HG03280 (cell line): ENCODE results near the gene SERINC4.
A peak's percentile ranks its signal among the peaks of the same experiment; 100 is the strongest.
"Not testable (repeated sequence)": the region's sequence is repeated elsewhere in the genome, so short reads cannot be mapped to it uniquely, and the experiment has no call there.

Experiments used
- ATAC-seq: cut with Tn5 transposase; IDR thresholded peaks from one replicate; pipeline ENCODE4 v1.9.1; 2021; ENCODE audit warnings: mild to moderate bottlenecking, moderate library complexity; ENCODE audit not compliant: unreplicated experiment

Gene SERINC4

GRCh38 chr15:43763819-43764446 lies 36.1 kb downstream of the SERINC4 start:
- ATAC-seq, result no peak

- ATAC-seq, result no peak
Measured at GRCh38 chr15:43762824-43763223, 37.2 kb downstream of the SERINC4 start.

- no peak for ATAC-seq
Measured at GRCh38 chr15:43751885-43752284, 48.1 kb downstream of the SERINC4 start.

- ATAC-seq, result no peak
Measured at GRCh38 chr15:43749690-43750345, 50.2 kb downstream of the SERINC4 start.

GRCh38 chr15:43748376-43748775 lies 51.6 kb downstream of the SERINC4 start:
- no peak for ATAC-seq

GRCh38 chr15:43746903-43747309 lies 53.1 kb downstream of the SERINC4 start:
- not testable (repeated sequence) for ATAC-seq

- ATAC-seq, result peak; percentile 79
Measured at GRCh38 chr15:43746245-43746902, 53.6 kb downstream of the SERINC4 start, which contains the start of gene PDIA3. Gene PDIA3 (plus strand): TSS chr15:43746438. CDS start chr15:43746540, 102 bp downstream.
